SU-DHL-6 (cell line): ENCODE results near the gene DDAH2.
A peak's percentile ranks its signal among the peaks of the same experiment; 100 is the strongest.

Source experiments
- H2AFZ ChIP-seq: fragments of 200-600 bp; sonication (generic); 2 replicates; pipeline ENCODE4 v1.6.1; 2014; ENCODE audit warnings: low read depth, mild to moderate bottlenecking, moderate library complexity, mixed read lengths, antibody characterized with exemption, low read length; ENCODE audit not compliant: severe bottlenecking
- H3F3A ChIP-seq: fragments of 200-600 bp; shearing (Covaris generic); 2 replicates; pipeline ENCODE4 v1.6.0; 2016; ENCODE audit warnings: antibody characterized with exemption, mild to moderate bottlenecking; ENCODE audit not compliant: insufficient read depth
- H3K27ac ChIP-seq: fragments of 200-600 bp; sonication (generic); 2 replicates; pipeline ENCODE4 v1.5.1; 2016; ENCODE audit warnings: low read depth, mild to moderate bottlenecking, low read length, moderate library complexity, mixed read lengths
- H3K27me3 ChIP-seq: fragments of 200-600 bp; sonication (generic), shearing (Covaris generic); 2 replicates; pipeline ENCODE4 v1.6.0; 2014; ENCODE audit warnings: mild to moderate bottlenecking, low read length
- H3K36me3 ChIP-seq: fragments of 200-600 bp; sonication (generic); 2 replicates; pipeline ENCODE4 v1.6.1; 2014; ENCODE audit warnings: mild to moderate bottlenecking, low read length, mixed read lengths
- H3K4me2 ChIP-seq: fragments of 300-600, 200-600 bp; shearing (Covaris generic), sonication (generic); 2 replicates; pipeline ENCODE4 v1.6.0; 2014; ENCODE audit warnings: low read length, low read depth, mild to moderate bottlenecking; ENCODE audit not compliant: poor library complexity, severe bottlenecking
- H3K4me3 ChIP-seq: fragments of 200-600 bp; sonication (generic); 2 replicates; pipeline ENCODE4 v1.5.1; 2014; ENCODE audit warnings: antibody characterized with exemption, low read length, mild to moderate bottlenecking, mixed read lengths; ENCODE audit not compliant: insufficient read depth, poor library complexity, severe bottlenecking
- H3K79me2 ChIP-seq: fragments of 200-600 bp; sonication (generic); 2 replicates; pipeline ENCODE4 v1.6.1; 2014; ENCODE audit warnings: mild to moderate bottlenecking, low read length, moderate library complexity; ENCODE audit not compliant: insufficient read depth
- H3K9ac ChIP-seq: fragments of 200-600 bp; sonication (generic); 2 replicates; pipeline ENCODE4 v1.7.0; 2014; ENCODE audit warnings: mild to moderate bottlenecking, low read length
- H3K9me2 ChIP-seq: fragments of 200-600 bp; sonication (generic); replicated peaks from 2 replicates; pipeline ENCODE4 v1.6.1; 2014; ENCODE audit warnings: low read length; ENCODE audit not compliant: insufficient read depth
- H3K9me3 ChIP-seq: fragments of 200-600 bp; sonication (generic); 2 replicates; pipeline ENCODE4 v1.6.1; 2014; ENCODE audit warnings: low read length, mixed read lengths; ENCODE audit not compliant: insufficient read depth
- H4K20me1 ChIP-seq: fragments of 200-600 bp; sonication (generic); 2 replicates; pipeline ENCODE4 v1.6.1; 2014; ENCODE audit warnings: low read depth, mild to moderate bottlenecking, antibody characterized with exemption, low read length, moderate library complexity, mixed read lengths
- EZH2phosphoT487 ChIP-seq: fragments of 200-600 bp; sonication (generic), shearing (Covaris generic); conservative IDR thresholded peaks from 2 replicates; pipeline ENCODE4 v1.6.1; 2018; ENCODE audit warnings: mild to moderate bottlenecking, antibody characterized with exemption, low read length, moderate library complexity, mixed read lengths
- TF ChIP-seq, protein P1 (sequence below): fragments of 200-600 bp; sonication (generic); IDR thresholded peaks from one replicate; pipeline ENCODE4 v1.5.1; 2017; ENCODE audit warnings: antibody characterized with exemption, mild to moderate bottlenecking, low read length, moderate library complexity; ENCODE audit not compliant: insufficient read depth, poor library complexity, severe bottlenecking

DDAH2 gene

DNA sequence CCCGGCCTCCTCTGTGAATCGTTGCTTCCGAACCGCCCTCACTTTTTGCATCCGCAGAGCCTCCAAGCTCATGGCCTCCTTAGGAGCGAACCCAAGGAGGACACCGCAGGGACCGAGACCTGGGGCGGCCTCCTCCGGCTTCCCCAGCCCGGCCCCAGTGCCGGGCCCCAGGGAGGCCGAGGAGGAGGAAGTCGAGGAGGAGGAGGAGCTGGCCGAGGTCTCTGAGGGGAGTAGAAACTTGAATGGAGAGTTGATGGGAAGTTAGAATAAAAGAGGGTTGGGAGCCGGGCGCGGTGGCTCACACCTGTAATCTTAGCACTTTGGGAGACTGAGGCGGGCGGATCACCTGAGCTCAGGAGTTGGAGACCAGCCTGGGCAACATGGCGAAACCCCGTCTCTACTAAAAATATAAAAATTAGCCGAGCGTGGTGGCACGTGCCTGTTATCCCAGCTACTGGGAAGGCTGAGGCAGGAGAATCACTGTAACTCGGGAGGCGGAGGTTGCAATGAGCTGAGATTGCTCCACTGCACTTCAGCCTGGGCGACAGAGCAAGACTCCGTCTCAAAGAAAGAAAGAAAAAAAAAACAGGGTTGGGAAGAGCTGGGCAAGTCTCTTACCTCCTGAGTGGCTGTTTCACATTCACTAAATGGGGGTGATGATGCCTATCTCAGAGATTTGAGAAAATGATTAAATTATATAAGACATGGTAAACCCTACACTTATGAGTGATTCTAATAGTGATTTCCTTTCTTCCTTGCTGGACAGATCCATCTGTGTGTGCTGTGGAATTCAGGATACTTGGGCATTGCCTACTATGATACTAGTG, 11.5 kb upstream of the DDAH2 start:
- H3K36me3 ChIP-seq: peaks cover 17% of the 10 kb centered on the region
- H3K27me3 ChIP-seq: no peaks in the 10 kb centered on the region
- no peaks in the 10 kb centered on the region for H3K9me2 ChIP-seq
- H3K79me2 ChIP-seq: peaks cover 25% of the 10 kb centered on the region
- H4K20me1 ChIP-seq: no peaks in the 10 kb centered on the region
- H3K4me3 ChIP-seq: peak overlapping the region; percentile 78
- peak overlapping the region; percentile 86 for H3K27ac ChIP-seq
- H3K4me2 ChIP-seq: peak overlapping the region; percentile 82
- H2AFZ ChIP-seq: peak overlapping the region; percentile 8
- H3K9ac ChIP-seq: peak overlapping the region; percentile 90
- peaks cover 54% of the 10 kb centered on the region for H3F3A ChIP-seq
- H3K9me3 ChIP-seq: no peaks in the 10 kb centered on the region
- TF ChIP-seq, protein P1, sequence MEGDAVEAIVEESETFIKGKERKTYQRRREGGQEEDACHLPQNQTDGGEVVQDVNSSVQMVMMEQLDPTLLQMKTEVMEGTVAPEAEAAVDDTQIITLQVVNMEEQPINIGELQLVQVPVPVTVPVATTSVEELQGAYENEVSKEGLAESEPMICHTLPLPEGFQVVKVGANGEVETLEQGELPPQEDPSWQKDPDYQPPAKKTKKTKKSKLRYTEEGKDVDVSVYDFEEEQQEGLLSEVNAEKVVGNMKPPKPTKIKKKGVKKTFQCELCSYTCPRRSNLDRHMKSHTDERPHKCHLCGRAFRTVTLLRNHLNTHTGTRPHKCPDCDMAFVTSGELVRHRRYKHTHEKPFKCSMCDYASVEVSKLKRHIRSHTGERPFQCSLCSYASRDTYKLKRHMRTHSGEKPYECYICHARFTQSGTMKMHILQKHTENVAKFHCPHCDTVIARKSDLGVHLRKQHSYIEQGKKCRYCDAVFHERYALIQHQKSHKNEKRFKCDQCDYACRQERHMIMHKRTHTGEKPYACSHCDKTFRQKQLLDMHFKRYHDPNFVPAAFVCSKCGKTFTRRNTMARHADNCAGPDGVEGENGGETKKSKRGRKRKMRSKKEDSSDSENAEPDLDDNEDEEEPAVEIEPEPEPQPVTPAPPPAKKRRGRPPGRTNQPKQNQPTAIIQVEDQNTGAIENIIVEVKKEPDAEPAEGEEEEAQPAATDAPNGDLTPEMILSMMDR: no peak
- no peak for TF ChIP-seq EZH2phosphoT487

DNA sequence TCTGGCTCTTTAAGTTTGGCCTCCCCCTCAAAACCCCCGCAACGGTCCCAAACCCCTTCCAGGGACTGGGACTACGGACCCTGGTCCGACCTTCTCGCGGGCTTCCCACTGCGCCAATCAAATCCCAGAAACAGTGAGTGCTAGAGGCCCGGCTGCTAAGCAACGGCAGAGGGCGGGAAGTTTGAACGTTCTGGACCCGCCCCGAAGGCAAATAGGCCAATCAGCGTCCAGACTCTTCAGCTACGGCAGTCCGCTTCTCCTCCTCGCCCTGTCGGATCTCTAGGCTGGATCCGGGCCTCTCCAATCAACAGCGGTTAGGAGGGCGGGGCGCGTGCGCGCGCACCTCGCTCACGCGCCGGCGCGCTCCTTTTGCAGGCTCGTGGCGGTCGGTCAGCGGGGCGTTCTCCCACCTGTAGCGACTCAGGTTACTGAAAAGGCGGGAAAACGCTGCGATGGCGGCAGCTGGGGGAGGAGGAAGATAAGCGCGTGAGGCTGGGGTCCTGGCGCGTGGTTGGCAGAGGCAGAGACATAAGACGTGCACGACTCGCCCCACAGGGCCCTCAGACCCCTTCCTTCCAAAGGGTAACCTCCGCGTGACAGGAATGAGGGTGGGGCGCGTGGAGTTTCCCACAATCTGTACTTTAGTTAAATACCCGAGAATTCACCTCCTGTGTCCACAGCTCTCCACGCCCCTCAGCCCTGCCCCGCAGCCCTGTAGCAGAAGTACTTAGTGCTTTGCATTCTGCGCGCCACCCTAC, 10.7 kb upstream of the DDAH2 start, which contains the start of gene MSH5:
Gene MSH5 (plus strand): TSS at position 367 of the 758 bp plus-strand sequence. CDS start 462 bp downstream, outside the sequence.
- Histone ChIP-seq H3K9me3 (no peaks in the 10 kb centered on the region), H3K4me2 (peak within 1 kb of the TSS; percentile 82)
- TF ChIP-seq EZH2phosphoT487: no peak
- TF ChIP-seq, protein P1: no peak

DNA sequence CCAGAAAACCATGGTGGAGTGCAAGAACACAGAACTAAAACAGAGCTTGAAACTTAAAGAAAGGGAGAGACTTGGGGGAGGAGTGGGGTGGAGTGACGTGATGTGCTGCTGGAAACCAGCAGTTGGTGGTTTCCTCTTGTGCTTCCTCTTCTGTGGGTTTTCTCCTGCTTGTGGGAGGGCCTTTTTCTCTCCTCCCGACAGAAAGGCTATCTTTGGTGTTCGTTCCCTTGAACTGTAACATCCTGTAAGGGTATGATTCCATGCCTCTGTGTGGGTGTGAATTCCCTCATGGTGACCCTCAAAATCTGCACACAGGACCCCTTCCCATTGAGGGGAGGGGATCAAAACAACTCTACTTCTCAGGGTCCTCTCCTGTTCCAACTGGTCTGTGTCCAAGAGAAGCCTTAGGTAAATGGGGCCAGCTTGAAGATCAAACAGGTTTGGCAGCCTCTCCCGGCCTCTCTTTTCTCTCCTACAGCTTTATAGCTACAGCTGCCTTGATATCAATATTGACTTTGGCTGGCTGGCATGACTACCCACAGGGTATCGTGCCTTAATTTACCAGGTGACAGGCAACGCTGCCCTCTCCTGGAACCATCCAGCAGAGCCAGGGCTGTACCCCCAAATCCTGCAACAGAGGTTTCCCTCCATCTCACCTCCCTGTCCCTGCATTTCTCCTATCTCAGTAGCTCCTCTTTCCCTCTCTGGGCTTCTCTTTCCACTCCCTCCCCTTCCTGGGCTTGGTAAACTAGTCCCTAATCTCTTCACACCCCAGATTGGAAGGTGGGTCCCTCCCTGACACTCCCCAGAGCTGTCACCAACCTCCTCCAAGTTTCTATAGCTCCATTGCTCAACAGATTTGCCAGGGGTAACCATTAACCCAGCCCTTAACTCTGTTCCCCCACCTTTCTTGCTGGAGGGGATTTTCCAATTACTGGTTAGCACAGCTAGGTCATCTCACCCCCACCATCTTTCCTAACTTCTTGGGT, 9.2 kb upstream of the DDAH2 start:
- H3K36me3 ChIP-seq: peaks cover 21% of the 10 kb centered on the region
- H3K4me2 ChIP-seq: peak overlapping the region; percentile 64
- H3K4me3 ChIP-seq: peak overlapping the region; percentile 42
- H2AFZ ChIP-seq: no peak overlapping the region
- TF ChIP-seq, protein P1: peak; percentile 68
- TF ChIP-seq EZH2phosphoT487: no peak
- H3K27ac ChIP-seq: peak overlapping the region; percentile 95
- H3K9ac ChIP-seq: peak overlapping the region; percentile 90
- no peaks in the 10 kb centered on the region for H3K9me2 ChIP-seq
- no peaks in the 10 kb centered on the region for H3K27me3 ChIP-seq
- peaks cover 42% of the 10 kb centered on the region for H3K79me2 ChIP-seq
- peaks cover 47% of the 10 kb centered on the region for H3F3A ChIP-seq
- no peaks in the 10 kb centered on the region for H3K9me3 ChIP-seq
- H4K20me1 ChIP-seq: no peaks in the 10 kb centered on the region

More for the DNA sequence above, 10.7 kb upstream of the DDAH2 start, which contains the start of gene MSH5:
- peak within 1 kb of the TSS; percentile 95 for H3K27ac ChIP-seq
- peak within 1 kb of the TSS; percentile 78 for H3K4me3 ChIP-seq
- H4K20me1 ChIP-seq: no peaks in the 10 kb centered on the region
- no peaks in the 10 kb centered on the region for H3K27me3 ChIP-seq
- no peaks in the 10 kb centered on the region for H3K9me2 ChIP-seq
- peak within 1 kb of the TSS; percentile 8 for H2AFZ ChIP-seq
- H3F3A ChIP-seq: peaks cover 50% of the 10 kb centered on the region
- peaks cover 17% of the 10 kb centered on the region for H3K36me3 ChIP-seq
- H3K9ac ChIP-seq: peak within 1 kb of the TSS; percentile 90
- peaks cover 33% of the 10 kb centered on the region for H3K79me2 ChIP-seq
